ENCODE data around the gene TEKTIP1.

Gene TEKTIP1

GRCh38 chr19:3532154-3532786, 6.7 kb upstream of the TEKTIP1 start:
- no peaks in the 10 kb centered on the region for H3K27me3 ChIP-seq (ENCODE audit: insufficient read depth, low read depth)
- no peak overlapping the region for H3K4me3 ChIP-seq (IDR thresholded peaks at IDR 0.05; ENCODE audit: insufficient read depth, low read depth, low read length)
- H3K4me1 ChIP-seq (ENCODE audit: low read depth, poor library complexity, severe bottlenecking): no peaks in the 10 kb centered on the region
- no peaks in the 10 kb centered on the region for H4K20me1 ChIP-seq (ENCODE audit: insufficient read depth)
- H2AFZ ChIP-seq (ENCODE audit: low read depth): no peak overlapping the region
- no peak overlapping the region for H3K9ac ChIP-seq
- H3K4me2 ChIP-seq: no peak overlapping the region
- no peak for TF ChIP-seq CTCF (conservative IDR thresholded peaks at IDR 0.05; ENCODE audit: low read depth, low read length)
- H3K27ac ChIP-seq: no peak overlapping the region
- no peaks in the 10 kb centered on the region for H3K79me2 ChIP-seq (ENCODE audit: insufficient read depth, low read depth)
- no peaks in the 10 kb centered on the region for H3K36me3 ChIP-seq (ENCODE audit: insufficient read depth)

- no peaks in the 10 kb centered on the region for H4K20me1 ChIP-seq (ENCODE audit: insufficient read depth)
- H3K9ac ChIP-seq: no peak overlapping the region
- H3K27ac ChIP-seq: no peak overlapping the region
- H3K27me3 ChIP-seq (ENCODE audit: insufficient read depth, low read depth): no peaks in the 10 kb centered on the region
- no peak overlapping the region for H3K4me3 ChIP-seq (IDR thresholded peaks at IDR 0.05; ENCODE audit: insufficient read depth, low read depth, low read length)
- no peak overlapping the region for H3K4me2 ChIP-seq
- H3K36me3 ChIP-seq (ENCODE audit: insufficient read depth): no peaks in the 10 kb centered on the region
- no peak for TF ChIP-seq CTCF (conservative IDR thresholded peaks at IDR 0.05; ENCODE audit: low read depth, low read length)
- H3K79me2 ChIP-seq (ENCODE audit: insufficient read depth, low read depth): no peaks in the 10 kb centered on the region
- H3K4me1 ChIP-seq (ENCODE audit: low read depth, poor library complexity, severe bottlenecking): no peaks in the 10 kb centered on the region
- no peak overlapping the region for H2AFZ ChIP-seq (ENCODE audit: low read depth)
Measured at GRCh38 chr19:3533033-3533432, 5.9 kb upstream of the TEKTIP1 start.

GRCh38 chr19:3533563-3534216, 5.3 kb upstream of the TEKTIP1 start:
- Histone ChIP-seq H3K79me2 (ENCODE audit: insufficient read depth, low read depth) (no peaks in the 10 kb centered on the region), H3K27ac (no peak overlapping the region), H2AFZ (ENCODE audit: low read depth) (no peak overlapping the region), H3K36me3 (ENCODE audit: insufficient read depth) (no peaks in the 10 kb centered on the region), H3K4me3 (IDR thresholded peaks at IDR 0.05; ENCODE audit: insufficient read depth, low read depth, low read length) (no peak overlapping the region), H3K9ac (no peak overlapping the region), H3K4me2 (no peak overlapping the region), H4K20me1 (ENCODE audit: insufficient read depth) (no peaks in the 10 kb centered on the region), H3K4me1 (ENCODE audit: low read depth, poor library complexity, severe bottlenecking) (no peaks in the 10 kb centered on the region), H3K27me3 (ENCODE audit: insufficient read depth, low read depth) (no peaks in the 10 kb centered on the region)
- no peak for TF ChIP-seq CTCF (conservative IDR thresholded peaks at IDR 0.05; ENCODE audit: low read depth, low read length)

- no peak overlapping the region for H3K9ac ChIP-seq
Measured at GRCh38 chr19:3534375-3535234, 4.4 kb upstream of the TEKTIP1 start.

More at GRCh38 chr19:3534375-3535234, 4.4 kb upstream of the TEKTIP1 start:
- Histone ChIP-seq H3K4me2 (no peak overlapping the region), H3K36me3 (ENCODE audit: insufficient read depth) (no peaks in the 10 kb centered on the region), H4K20me1 (ENCODE audit: insufficient read depth) (no peaks in the 10 kb centered on the region), H2AFZ (ENCODE audit: low read depth) (no peak overlapping the region), H3K4me3 (IDR thresholded peaks at IDR 0.05; ENCODE audit: insufficient read depth, low read depth, low read length) (no peak overlapping the region), H3K27me3 (ENCODE audit: insufficient read depth, low read depth) (no peaks in the 10 kb centered on the region), H3K27ac (no peak overlapping the region), H3K4me1 (ENCODE audit: low read depth, poor library complexity, severe bottlenecking) (no peaks in the 10 kb centered on the region), H3K79me2 (ENCODE audit: insufficient read depth, low read depth) (no peaks in the 10 kb centered on the region)
- no peak for TF ChIP-seq CTCF (conservative IDR thresholded peaks at IDR 0.05; ENCODE audit: low read depth, low read length)
